ENCODE results near the gene LRP5. TPM values are rescaled to one million over a fixed set of nuclear protein-coding genes. Genes with fewer than 3 reads are reported as not detected.

LRP5 gene
- total and polyA plus RNA-seq, 9 donors, result 3.1 to 63.8 (median 47.2) TPM

DNA sequence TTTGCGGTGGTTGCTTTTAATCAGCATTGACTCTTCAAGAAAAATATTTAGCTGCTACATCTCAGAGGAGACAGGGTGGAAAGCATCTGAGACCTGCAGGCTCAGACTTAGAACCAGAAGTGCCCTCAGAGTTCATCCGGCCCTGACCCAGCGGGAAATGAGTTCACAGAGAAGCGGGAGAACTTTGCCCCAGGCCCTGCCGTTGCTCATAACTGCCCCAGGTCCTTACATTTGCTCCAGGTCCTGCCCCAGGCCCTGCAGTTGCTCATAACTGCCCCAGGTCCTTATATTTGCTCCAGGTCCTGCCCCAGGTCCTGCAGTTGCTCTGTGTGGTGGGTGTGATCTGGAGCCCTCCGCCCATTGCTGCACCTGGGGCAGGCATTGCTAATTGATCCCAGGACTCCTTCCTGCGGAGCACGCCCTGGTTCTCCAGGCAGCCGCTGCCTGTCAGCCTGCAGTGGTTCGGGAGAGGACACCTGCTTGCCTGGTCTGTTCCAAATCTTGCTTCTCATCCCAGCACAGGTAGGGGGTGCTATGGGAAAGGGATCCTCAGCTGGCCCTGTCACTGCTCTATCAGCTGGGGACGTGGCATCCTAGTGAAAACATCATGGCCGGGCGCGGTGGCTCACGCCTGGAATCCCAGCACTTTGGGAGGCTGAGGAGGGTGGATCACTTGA, 90.1 kb downstream of the LRP5 start:
- intact Hi-C loops (cut with DNase I), result no loop called here
- WGBS, 3 donors, result 92 to 96% (median 94%) methylated on average over 15 of the region's 15 CpGs
- peak in 1 of 5 donors; percentile 11 for DNase-seq
- H3K27me3 ChIP-seq, result no peaks in the 10 kb centered on the region
- H3K27ac ChIP-seq, result no peak overlapping the region
- TF ChIP-seq POLR2A (IDR thresholded peaks at IDR 0.05) (no peak), EP300 (IDR thresholded peaks at IDR 0.05) (no peak)
- TF ChIP-seq, protein P1, sequence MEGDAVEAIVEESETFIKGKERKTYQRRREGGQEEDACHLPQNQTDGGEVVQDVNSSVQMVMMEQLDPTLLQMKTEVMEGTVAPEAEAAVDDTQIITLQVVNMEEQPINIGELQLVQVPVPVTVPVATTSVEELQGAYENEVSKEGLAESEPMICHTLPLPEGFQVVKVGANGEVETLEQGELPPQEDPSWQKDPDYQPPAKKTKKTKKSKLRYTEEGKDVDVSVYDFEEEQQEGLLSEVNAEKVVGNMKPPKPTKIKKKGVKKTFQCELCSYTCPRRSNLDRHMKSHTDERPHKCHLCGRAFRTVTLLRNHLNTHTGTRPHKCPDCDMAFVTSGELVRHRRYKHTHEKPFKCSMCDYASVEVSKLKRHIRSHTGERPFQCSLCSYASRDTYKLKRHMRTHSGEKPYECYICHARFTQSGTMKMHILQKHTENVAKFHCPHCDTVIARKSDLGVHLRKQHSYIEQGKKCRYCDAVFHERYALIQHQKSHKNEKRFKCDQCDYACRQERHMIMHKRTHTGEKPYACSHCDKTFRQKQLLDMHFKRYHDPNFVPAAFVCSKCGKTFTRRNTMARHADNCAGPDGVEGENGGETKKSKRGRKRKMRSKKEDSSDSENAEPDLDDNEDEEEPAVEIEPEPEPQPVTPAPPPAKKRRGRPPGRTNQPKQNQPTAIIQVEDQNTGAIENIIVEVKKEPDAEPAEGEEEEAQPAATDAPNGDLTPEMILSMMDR (IDR thresholded peaks at IDR 0.05), result no peak
- H3K36me3 ChIP-seq, result no peaks in the 10 kb centered on the region
- no peak overlapping the region for H3K4me3 ChIP-seq
- peaks cover 21% of the 10 kb centered on the region for H3K4me1 ChIP-seq (ENCODE audit: insufficient read depth)
- H3K9me3 ChIP-seq, result no peaks in the 10 kb centered on the region

DNA sequence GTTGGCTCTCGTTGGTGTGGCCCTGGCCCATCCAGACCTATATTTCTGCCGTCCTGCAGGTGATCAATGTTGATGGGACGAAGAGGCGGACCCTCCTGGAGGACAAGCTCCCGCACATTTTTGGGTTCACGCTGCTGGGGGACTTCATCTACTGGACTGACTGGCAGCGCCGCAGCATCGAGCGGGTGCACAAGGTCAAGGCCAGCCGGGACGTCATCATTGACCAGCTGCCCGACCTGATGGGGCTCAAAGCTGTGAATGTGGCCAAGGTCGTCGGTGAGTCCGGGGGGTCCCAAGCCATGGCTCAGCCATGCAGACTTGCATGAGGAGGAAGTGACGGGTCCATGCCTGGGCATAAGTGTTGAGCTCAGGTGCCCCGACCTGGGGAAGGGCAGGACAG, 91.0 kb downstream of the LRP5 start:
- no peak for TF ChIP-seq EP300 (IDR thresholded peaks at IDR 0.05)
- no peak for TF ChIP-seq POLR2A (IDR thresholded peaks at IDR 0.05)
- TF ChIP-seq, protein P1 (IDR thresholded peaks at IDR 0.05), result no peak
- H3K27me3 ChIP-seq, result no peaks in the 10 kb centered on the region
- no peaks in the 10 kb centered on the region for H3K36me3 ChIP-seq
- no peak overlapping the region for H3K4me3 ChIP-seq
- no peak overlapping the region for H3K27ac ChIP-seq
- intact Hi-C loops (cut with DNase I), result no loop called here
- H3K9me3 ChIP-seq, result no peaks in the 10 kb centered on the region
- peak in 1 of 5 donors; percentile 35 for DNase-seq
- 76 to 88% (median 80%) methylated on average over 18 of the region's 18 CpGs for WGBS, 3 donors
- H3K4me1 ChIP-seq (ENCODE audit: insufficient read depth), result peaks cover 15% of the 10 kb centered on the region

DNA sequence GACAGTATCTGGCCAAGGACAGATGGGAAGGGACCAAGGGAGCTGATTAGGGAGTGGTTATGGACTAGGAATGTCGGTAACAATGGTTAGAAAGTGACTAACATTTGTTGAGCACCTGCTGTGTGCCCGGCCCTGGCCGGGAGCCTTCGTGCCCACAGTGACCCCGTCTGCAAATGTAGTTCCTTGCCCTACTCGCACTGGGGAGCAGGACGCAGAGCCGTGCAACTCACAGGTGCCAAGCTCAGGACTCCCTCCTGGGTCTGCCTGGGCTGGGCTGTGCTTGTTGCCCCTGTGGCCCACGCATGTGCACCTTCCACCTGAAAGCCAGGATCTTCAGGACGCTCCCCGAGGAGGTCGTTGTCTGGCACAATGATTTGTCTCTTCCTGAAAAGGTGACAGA, 91.4 kb downstream of the LRP5 start:
- Histone ChIP-seq H3K36me3 (no peaks in the 10 kb centered on the region), H3K4me1 (ENCODE audit: insufficient read depth) (peaks cover 13% of the 10 kb centered on the region), H3K27ac (no peak overlapping the region), H3K9me3 (no peaks in the 10 kb centered on the region), H3K27me3 (no peaks in the 10 kb centered on the region), H3K4me3 (no peak overlapping the region)
- DNase-seq, result peak in 1 of 5 donors; percentile 9
- 91 to 98% (median 96%) methylated on average over 12 of the region's 12 CpGs for WGBS, 3 donors
- intact Hi-C loops (cut with DNase I), result no loop called here
- TF ChIP-seq, protein P1 (IDR thresholded peaks at IDR 0.05), result no peak
- no peak for TF ChIP-seq POLR2A (IDR thresholded peaks at IDR 0.05)
- no peak for TF ChIP-seq EP300 (IDR thresholded peaks at IDR 0.05)

DNA sequence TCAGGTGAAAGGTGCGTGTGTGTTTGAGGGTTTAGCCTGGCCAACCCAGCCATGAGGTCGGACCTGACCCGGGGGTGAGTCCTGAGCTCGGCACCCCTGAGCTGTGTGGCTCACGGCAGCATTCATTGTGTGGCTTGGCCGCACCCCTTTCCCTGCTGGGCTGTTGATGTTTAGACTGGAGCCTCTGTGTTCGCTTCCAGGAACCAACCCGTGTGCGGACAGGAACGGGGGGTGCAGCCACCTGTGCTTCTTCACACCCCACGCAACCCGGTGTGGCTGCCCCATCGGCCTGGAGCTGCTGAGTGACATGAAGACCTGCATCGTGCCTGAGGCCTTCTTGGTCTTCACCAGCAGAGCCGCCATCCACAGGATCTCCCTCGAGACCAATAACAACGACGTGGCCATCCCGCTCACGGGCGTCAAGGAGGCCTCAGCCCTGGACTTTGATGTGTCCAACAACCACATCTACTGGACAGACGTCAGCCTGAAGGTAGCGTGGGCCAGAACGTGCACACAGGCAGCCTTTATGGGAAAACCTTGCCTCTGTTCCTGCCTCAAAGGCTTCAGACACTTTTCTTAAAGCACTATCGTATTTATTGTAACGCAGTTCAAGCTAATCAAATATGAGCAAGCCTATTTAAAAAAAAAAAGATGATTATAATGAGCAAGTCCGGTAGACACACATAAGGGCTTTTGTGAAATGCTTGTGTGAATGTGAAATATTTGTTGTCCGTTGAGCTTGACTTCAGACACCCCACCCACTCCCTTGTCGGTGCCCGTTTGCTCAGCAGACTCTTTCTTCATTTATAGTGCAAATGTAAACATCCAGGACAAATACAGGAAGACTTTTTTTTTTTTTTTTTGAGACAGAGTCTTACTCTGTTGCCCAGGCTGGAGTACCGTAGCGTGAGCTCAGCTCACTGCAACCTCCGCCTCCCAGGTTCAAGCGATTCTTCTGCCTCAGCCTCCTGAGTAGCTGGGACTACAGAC, 94.2 kb downstream of the LRP5 start:
- intact Hi-C loops (cut with DNase I), result no loop called here

More for the DNA sequence above, 94.2 kb downstream of the LRP5 start:
- no peak for TF ChIP-seq EP300 (IDR thresholded peaks at IDR 0.05)
- no peak for TF ChIP-seq POLR2A (IDR thresholded peaks at IDR 0.05)
- TF ChIP-seq, protein P1 (IDR thresholded peaks at IDR 0.05), result no peak
- Histone ChIP-seq H3K27me3 (no peaks in the 10 kb centered on the region), H3K4me3 (no peak overlapping the region), H3K4me1 (ENCODE audit: insufficient read depth) (no peaks in the 10 kb centered on the region), H3K36me3 (no peaks in the 10 kb centered on the region), H3K9me3 (no peaks in the 10 kb centered on the region), H3K27ac (no peak overlapping the region)
- DNase-seq, result peak in 1 of 5 donors; percentile 15
- WGBS, 3 donors, result 83 to 88% (median 87%) methylated on average over 34 of the region's 34 CpGs

All from ovary (tissue), 9 donors.